DMS153 (cell line): ENCODE measurements around the gene HOXD11.

ENCODE experiments used
- DNase-seq: peaks from one replicate; lab custom pipeline; 2025; lab: John Stamatoyannopoulos, UW

Gene HOXD11

GRCh38 chr2:176149481-176149938, 42.4 kb downstream of the HOXD11 start:
- DNase-seq: no peak

GRCh38 chr2:176149939-176150583, 43.0 kb downstream of the HOXD11 start:
- no peak for DNase-seq

DNA sequence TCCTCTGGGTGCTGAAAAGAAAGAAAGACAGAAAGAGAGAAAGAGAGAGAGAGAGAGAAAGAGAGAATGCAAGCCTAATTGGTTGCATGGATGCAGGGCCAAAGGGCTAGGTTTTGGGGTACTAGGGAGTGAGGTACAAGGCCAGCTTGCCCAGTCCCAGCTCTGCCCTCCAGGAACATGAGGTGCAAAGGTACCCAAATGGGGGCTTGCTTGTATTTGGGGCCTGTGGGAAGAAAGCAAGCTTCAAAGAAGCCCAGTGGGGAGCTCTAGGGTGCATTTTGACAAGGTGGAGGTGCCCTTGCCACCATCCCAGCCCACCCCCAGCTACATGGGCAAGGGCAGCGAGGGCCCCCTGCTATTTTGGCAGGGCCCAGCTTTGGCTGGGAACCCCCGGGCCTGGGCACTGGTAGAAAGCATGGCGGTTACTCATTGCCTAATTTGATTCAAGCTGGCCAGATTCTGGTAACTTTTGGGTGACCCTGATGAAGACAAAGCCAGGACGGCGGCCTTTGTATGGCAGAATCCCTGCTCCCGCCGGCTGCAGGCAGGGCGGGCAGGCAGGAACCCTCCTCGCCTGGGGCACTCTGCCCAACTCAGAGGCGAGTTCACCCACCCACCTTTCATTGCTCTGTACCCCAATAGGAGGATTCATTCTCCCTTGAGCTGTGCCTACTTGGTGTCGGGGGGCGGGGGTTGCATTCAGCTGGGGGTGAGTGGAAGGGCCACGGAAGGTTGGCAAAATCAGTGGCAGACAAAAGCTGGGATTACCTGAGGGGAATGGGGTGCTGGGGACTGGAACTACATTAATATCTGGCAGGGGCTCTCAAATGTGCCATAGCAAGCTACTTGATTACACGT, 43.7 kb downstream of the HOXD11 start:
- DNase-seq: no peak

- no peak for DNase-seq
Measured at GRCh38 chr2:176151442-176152287, 44.6 kb downstream of the HOXD11 start, which contains the start of gene HOXD4. Gene HOXD4, plus strand, starts transcription at chr2:176151550. Its CDS starts 84 bp downstream, at chr2:176151634.

DNA sequence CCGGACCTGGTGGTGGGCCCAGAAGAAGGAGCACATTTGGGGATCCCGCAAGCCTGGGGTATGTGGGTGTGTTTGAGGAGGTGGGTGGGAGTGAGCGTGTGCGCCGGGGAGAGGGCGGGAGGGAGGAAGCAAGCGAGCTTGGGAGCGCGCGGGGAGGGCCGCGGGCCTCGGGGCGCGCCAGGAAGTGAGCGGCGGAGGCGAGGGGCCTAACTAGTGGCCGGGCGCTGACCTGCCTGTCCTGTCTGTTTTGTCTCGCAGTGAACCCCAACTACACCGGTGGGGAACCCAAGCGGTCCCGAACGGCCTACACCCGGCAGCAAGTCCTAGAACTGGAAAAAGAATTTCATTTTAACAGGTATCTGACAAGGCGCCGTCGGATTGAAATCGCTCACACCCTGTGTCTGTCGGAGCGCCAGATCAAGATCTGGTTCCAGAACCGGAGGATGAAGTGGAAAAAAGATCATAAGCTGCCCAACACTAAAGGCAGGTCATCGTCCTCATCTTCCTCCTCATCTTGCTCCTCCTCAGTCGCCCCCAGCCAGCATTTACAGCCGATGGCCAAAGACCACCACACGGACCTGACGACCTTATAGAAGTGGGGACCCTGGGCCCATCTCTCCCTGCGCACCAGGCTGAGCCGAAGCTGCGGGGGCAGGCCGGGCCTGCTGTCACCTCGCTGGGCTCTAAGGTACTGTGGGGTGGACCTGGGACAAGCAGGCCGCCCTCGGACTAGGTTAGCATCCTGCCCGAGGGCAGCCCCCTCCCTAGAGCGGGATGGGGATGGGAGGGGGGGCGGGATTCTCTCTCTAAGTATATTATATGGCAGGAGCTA, 45.5 kb downstream of the HOXD11 start:
- no peak for DNase-seq

- no peak for DNase-seq
Measured at GRCh38 chr2:176154576-176155252, 47.6 kb downstream of the HOXD11 start.

GRCh38 chr2:176155356-176156044, 48.4 kb downstream of the HOXD11 start:
- no peak for DNase-seq

GRCh38 chr2:176156301-176156806, 49.3 kb downstream of the HOXD11 start:
- no peak for DNase-seq

GRCh38 chr2:176156807-176157498, 49.9 kb downstream of the HOXD11 start, which contains the start of gene HOXD3:
Gene HOXD3, plus strand, starts transcription at chr2:176157307. Its CDS starts 11,808 bp downstream, at chr2:176169115.
- no peak for DNase-seq

DNA sequence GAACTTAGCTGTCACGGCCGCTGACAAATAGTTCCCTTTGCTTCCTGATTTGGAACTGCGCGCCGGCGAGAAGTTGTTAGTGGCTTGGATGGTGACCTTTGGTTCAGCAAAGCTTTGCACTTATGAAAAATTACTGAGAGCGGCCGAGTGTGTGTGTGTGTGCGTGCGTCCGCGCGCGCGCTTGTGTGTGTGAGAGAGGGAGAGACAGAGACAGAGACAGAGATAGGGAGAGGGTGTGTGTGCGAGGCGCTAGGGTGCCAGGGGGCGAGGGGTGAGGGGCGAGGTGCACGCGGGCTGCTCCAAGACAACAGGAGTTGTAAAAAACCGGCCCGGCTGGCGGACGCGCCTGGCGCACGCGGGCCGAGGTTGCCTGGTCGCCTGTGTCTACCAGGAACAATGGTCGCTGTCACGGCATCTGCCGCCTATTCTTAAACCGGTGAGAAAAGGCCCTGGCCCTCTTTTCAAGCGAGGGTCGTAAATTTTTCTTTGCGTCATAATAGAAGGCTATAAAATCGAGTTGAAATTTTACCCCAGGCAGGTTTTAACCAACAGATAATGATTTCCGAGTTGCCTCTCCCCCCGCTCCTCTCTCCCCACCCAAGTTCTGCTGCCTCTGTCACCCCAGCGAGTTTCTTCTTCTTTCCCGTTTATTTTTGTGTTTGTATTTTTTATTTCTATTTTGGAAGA, 50.6 kb downstream of the HOXD11 start:
- DNase-seq: peak; percentile 91

DNA sequence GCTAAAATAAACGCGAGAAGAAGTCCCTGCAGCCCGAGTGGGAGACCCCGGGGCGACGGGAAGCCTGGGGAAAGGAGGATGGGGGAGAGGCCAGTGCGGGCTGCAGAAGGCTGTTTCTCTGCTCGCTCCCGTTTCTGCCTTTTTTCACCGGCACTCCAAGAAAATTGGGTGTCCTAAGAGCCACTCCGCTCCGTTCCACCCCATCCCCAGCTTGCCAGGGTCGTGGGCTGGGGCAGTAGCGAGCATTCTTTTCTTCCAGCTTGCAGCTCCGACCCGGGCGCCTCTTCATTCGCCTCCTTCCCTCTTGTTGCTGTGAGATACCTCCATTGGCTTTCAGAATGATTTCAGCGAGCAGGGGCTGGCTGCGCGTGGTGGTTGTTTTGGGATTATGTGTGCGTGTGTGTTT, 51.1 kb downstream of the HOXD11 start:
- no peak for DNase-seq

DNA sequence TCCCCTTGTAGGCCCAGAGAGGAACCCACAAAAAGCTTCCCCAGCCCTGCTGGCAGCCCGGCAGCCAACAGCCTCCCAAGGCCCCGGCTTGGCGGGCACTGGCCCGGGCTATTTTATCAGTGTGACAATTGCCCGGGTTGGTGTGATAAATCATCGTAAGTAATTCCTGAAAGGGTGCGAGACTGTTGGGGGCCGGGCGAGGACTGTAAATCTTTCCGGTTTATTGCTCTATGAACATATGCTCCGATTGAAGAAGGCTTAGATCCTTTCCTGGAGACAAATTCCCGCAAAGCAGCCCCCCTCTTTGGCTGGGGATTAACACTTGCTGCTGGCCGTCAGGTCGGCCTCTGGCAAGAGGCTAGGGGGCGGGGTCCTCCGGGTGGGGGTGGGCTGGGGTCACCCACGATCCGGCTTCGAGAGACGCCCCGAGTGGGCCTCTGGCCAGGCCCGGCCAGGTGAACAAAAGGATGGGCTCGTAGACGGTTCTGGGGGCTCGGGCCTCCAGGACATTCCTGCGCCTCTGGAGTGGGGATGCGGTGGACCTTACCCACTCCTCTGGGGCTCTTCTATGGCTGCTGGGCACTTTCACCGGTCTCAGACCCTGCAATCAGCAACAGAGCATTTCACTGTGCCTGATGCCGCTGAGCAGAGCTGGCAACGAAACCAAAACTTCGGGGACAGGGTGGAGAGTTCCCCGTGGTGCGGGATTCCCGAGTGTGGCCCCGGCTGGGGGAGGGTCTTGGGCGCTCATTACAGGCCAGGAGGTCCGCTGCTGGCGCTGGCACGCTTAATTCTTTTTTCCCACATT, 52.0 kb downstream of the HOXD11 start:
- no peak for DNase-seq
